Sigmoid colon (tissue), 3 donors: ENCODE measurements around the gene PPIL6.

Experiments used
- POLR2A ChIP-seq, 2 donors: fragments of 450-650 bp; IDR thresholded peaks; one replicate each; pipeline ENCODE4 v1.6.1; 2016; ENCODE audit warnings: antibody characterized with exemption in 2 of 2, mild to moderate bottlenecking in 2 of 2, moderate library complexity in 2 of 2
- TF ChIP-seq, protein P1 (sequence below), 4 experiments: fragments of 450-650 bp in 3 of 4; fragments of 200-600 bp in 1 of 4; IDR thresholded peaks; one replicate each; pipeline ENCODE4 v1.5.1; 2016 to 2019; ENCODE audit warnings: antibody characterized with exemption in 4 of 4, mild to moderate bottlenecking in 3 of 4, moderate library complexity in 2 of 4

DNA sequence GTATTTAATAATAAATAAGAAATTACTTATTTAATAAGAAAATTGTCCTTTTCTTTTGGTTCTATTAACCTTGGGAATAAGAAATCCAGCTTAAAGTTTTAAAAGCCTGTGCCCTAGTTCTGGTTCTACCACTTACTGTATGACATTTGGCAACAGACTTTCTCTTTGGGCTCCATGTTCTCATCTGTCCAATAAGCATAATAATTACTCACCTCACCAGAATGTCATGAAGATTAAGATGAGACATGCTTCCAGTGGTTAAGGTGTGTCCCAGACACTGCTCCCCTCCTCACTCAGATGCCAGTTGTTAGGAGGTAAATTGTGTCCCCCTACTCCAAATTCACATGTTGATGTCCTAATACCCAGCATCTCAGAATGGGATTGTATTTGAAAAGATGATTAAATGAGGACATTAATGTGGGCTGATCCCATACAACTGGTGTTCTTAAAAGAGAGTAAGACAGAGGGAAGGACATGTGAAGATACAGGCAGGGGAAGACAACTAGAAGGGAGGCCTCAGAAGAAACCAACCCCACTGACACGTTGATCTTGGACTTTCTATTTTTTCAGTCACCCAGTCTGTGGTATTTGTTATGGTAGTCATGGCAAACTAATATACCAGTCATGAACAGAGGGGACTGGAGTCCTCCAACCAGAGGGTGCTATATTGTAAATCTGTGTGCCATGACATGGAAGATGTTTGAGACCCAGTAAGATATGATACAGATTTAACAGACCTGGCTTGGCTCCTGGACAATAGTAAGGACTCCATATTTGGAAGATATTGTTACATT lies 21.5 kb upstream of the PPIL6 start:
- TF ChIP-seq, protein P1, sequence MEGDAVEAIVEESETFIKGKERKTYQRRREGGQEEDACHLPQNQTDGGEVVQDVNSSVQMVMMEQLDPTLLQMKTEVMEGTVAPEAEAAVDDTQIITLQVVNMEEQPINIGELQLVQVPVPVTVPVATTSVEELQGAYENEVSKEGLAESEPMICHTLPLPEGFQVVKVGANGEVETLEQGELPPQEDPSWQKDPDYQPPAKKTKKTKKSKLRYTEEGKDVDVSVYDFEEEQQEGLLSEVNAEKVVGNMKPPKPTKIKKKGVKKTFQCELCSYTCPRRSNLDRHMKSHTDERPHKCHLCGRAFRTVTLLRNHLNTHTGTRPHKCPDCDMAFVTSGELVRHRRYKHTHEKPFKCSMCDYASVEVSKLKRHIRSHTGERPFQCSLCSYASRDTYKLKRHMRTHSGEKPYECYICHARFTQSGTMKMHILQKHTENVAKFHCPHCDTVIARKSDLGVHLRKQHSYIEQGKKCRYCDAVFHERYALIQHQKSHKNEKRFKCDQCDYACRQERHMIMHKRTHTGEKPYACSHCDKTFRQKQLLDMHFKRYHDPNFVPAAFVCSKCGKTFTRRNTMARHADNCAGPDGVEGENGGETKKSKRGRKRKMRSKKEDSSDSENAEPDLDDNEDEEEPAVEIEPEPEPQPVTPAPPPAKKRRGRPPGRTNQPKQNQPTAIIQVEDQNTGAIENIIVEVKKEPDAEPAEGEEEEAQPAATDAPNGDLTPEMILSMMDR (IDR thresholded peaks at IDR 0.05), result no peak
- no peak for TF ChIP-seq POLR2A (IDR thresholded peaks at IDR 0.05)
